B cell (primary cell): Measurements from ENCODE around the gene UGDH. TPM values are rescaled to one million over a fixed set of nuclear protein-coding genes. Genes with fewer than 3 reads are reported as not detected.

Experiments
- ATAC-seq: fragments of 200-7000 bp; cut with Tn5 transposase; one replicate; pipeline ENCODE4 v1.10.0; 2021; ENCODE audit warnings: low read depth, mild to moderate bottlenecking, moderate number of reproducible peaks, moderate library complexity
- CTCF ChIA-PET: fragments of 350-600 bp; sonication (Branson Sonifier 250); formaldehyde crosslinking; loops from one replicate; lab custom pipeline; 2021; ENCODE audit warnings: antibody characterized with exemption, inconsistent platforms; lab: Charles Lee
- POLR2A ChIA-PET: fragments of 350-600 bp; sonication (Branson Sonifier 250); formaldehyde crosslinking; loops from one replicate; lab custom pipeline; 2021; ENCODE audit warnings: antibody characterized with exemption; lab: Charles Lee
- DNase-seq: peaks from one replicate; pipeline ENCODE4 v3.0.0; 2013
- H2AFZ ChIP-seq: 2 replicates; pipeline ENCODE4 v1.6.1; 2012; ENCODE audit warnings: mild to moderate bottlenecking, low read depth, low read length; ENCODE audit not compliant: insufficient read depth, poor library complexity, severe bottlenecking
- H3K27ac ChIP-seq, 2 donors: 1 replicate in 1 of 2; 2 replicates in 1 of 2; pipeline ENCODE4 v1.5.1; 2012 to 2013; ENCODE audit warnings: low read length in 2 of 2, mild to moderate bottlenecking in 2 of 2, moderate library complexity in 1 of 2
- H3K27me3 ChIP-seq, 4 experiments: fragments of 200-600 bp in 1 of 4; sonication (generic) in 1 of 4; replicated peaks in 1 of 4; 1 replicate in 2 of 4; 2 replicates in 2 of 4; pipeline versions ENCODE4 v1.6.1 to v1.7.0; 2013 to 2016; ENCODE audit warnings: low read length in 3 of 4, mild to moderate bottlenecking in 2 of 4, mixed read lengths in 1 of 4, moderate library complexity in 1 of 4; ENCODE audit not compliant: insufficient read depth in 4 of 4, control insufficient read depth in 3 of 4; ENCODE audit errors: control extremely low read depth in 1 of 4
- H3K36me3 ChIP-seq, 2 experiments: replicated peaks in 1 of 2; 1 replicate in 1 of 2; 2 replicates in 1 of 2; pipeline versions ENCODE4 v1.6.1 to v1.7.1; 2013; ENCODE audit warnings: low read length in 1 of 2; ENCODE audit not compliant: insufficient read depth in 2 of 2, control insufficient read depth in 1 of 2; ENCODE audit errors: control extremely low read depth in 1 of 2, extremely low read depth in 1 of 2
- H3K4me1 ChIP-seq, 2 donors: fragments of 200-600 bp in 1 of 2; sonication (generic) in 1 of 2; 1 replicate in 1 of 2; 2 replicates in 1 of 2; pipeline versions ENCODE4 v1.5.1 to v1.6.1; 2013 to 2017; ENCODE audit warnings: low read length in 2 of 2; ENCODE audit not compliant: control insufficient read depth in 2 of 2, insufficient read depth in 2 of 2
- H3K4me2 ChIP-seq: replicated peaks from 2 replicates; pipeline ENCODE3; 2012; ENCODE audit warnings: mild to moderate bottlenecking, low read depth, low read length; ENCODE audit not compliant: poor library complexity, severe bottlenecking
- H3K4me3 ChIP-seq, 5 experiments: fragments of 200-600 bp in 1 of 5; sonication (generic) in 1 of 5; 1 replicate in 3 of 5; 2 replicates in 2 of 5; pipeline versions ENCODE4 v1.5.1 to v1.7.0; 2011 to 2016; ENCODE audit warnings: low read length in 4 of 5, mild to moderate bottlenecking in 4 of 5, low read depth in 2 of 5, control low read depth in 1 of 5, moderate library complexity in 1 of 5; ENCODE audit not compliant: insufficient read depth in 1 of 5; ENCODE audit errors: control extremely low read depth in 1 of 5, extremely low read depth in 1 of 5
- H3K79me2 ChIP-seq: fragments of 200-600 bp; sonication (generic); one replicate; pipeline ENCODE4 v1.6.0; 2016; ENCODE audit warnings: low read length; ENCODE audit not compliant: control insufficient read depth, insufficient read depth
- H3K9ac ChIP-seq: fragments of 200-600 bp; sonication (generic); 2 replicates; pipeline ENCODE4 v1.6.1; 2017; ENCODE audit warnings: mild to moderate bottlenecking, low read length, moderate library complexity
- H3K9me3 ChIP-seq, 3 donors: one replicate each; pipeline versions ENCODE4 v1.6.1 to v1.7.1; 2013; ENCODE audit warnings: low read length in 2 of 3; ENCODE audit not compliant: control insufficient read depth in 2 of 3, insufficient read depth in 1 of 3; ENCODE audit errors: control extremely low read depth in 1 of 3
- H4K20me1 ChIP-seq: 2 replicates; pipeline ENCODE4 v1.6.0; 2012; ENCODE audit warnings: mild to moderate bottlenecking, low read length; ENCODE audit not compliant: insufficient read depth, control insufficient read depth, poor library complexity, severe bottlenecking
- H3K27ac Mint-ChIP-seq: one replicate; pipeline ENCODE4 v1.8.0; 2021; ENCODE audit warnings: mixed read lengths
- H3K27me3 Mint-ChIP-seq: one replicate; pipeline ENCODE4 v1.8.0; 2021; ENCODE audit warnings: mixed read lengths
- H3K4me1 Mint-ChIP-seq: one replicate; pipeline ENCODE4 v1.8.0; 2021; ENCODE audit warnings: mixed read lengths
- H3K4me3 Mint-ChIP-seq: one replicate; pipeline ENCODE4 v1.8.0; 2021; ENCODE audit warnings: mixed read lengths
- H3K9me3 Mint-ChIP-seq: one replicate; pipeline ENCODE4 v1.8.0; 2022; ENCODE audit warnings: mixed read lengths; ENCODE audit not compliant: insufficient read depth
- EZH2 ChIP-seq: IDR thresholded peaks from 2 replicates; pipeline ENCODE4 v1.6.1; 2012; ENCODE audit warnings: borderline replicate concordance, low read depth, mild to moderate bottlenecking, moderate library complexity, low read length; ENCODE audit not compliant: insufficient read depth, poor library complexity, severe bottlenecking
- WGBS: methylation state at CpG from one replicate; pipeline ENCODE4 v1.1.5; 2013; ENCODE audit warnings: missing lambda C conversion rate; ENCODE audit not compliant: insufficient coverage; 5-methylcytosine and 5-hydroxymethylcytosine counted together
- intact Hi-C: fragments of 100-400 bp; cut with micrococcal nuclease; formaldehyde crosslinking; loops from one replicate; pipeline ENCODE4 v1.10.0; 2022
- polyA plus RNA-seq: library from polyadenylated mRNA; depleted of rRNA; stranded (reverse); fragments of >200 nt; gene quantifications from 2 replicates; pipeline ENCODE4 v1.2.3, GENCODE V29; 2012
- total RNA-seq, 2 donors: library from RNA; stranded (reverse); fragments of 120-200 nt in 1 of 2; gene quantifications; 1 replicate in 1 of 2; 2 replicates in 1 of 2; pipeline versions ENCODE4 v1.2.3 to v1.2.4, GENCODE V29; 2013 to 2022
- TF ChIP-seq, protein P1 (sequence below): fragments of 200-600 bp; IDR thresholded peaks from one replicate; pipeline ENCODE4 v1.8.0; 2022; ENCODE audit warnings: antibody characterized with exemption, mild to moderate bottlenecking

Gene UGDH
- total and polyA plus RNA-seq, 2 donors (not counting 1 experiment from before 2014, with no cell fraction given) = 3.5 to 25.4 TPM

DNA sequence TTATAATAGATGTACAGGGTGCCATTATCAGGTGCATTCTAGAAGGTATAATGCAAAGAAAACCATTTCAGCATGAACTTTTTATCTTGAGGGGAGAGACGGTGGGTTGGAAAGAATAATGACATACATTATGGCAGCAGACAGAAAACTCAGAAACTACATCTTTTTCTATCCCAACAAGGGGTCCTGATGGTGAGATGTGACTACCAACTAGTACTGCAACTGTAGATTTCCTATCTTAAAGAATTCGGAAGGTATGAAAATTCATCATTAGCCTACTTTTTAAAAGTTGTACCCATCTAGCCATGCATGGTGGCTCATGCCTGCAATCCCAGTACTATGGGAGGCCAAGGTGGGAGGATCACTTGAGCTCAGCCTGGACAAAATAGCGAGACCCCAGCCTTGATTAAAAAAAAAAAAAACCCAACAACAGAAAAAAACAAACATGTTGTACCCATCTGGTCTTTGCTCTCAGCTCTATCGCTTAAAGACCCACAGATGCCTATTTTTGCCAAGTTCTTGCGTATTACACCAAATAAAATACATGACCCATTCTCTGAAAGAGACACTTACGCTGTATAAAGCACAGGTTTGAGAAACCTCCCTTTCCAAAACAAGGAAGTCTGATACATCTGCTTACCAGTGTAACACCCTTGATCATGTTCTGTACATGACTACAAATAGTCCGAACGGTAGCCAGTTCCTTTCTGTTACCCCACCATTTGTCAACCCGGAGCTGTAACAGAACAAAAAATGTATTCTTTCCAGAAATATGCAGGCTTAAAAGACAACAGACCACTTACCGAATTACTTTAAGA is 70.1 kb downstream of the UGDH start:
- Histone ChIP-seq H4K20me1 (peaks cover 18% of the 10 kb centered on the region), H3K4me3 (peak overlapping the region in 3 of 5 experiments; percentile 97 to 100 (median 100)), H2AFZ (no peak overlapping the region), H3K27ac (peak overlapping the region; percentile 98 to 99), H3K36me3 (peaks cover 23 to 54% of the 10 kb centered on the region in 2 experiments), H3K27me3 (no peaks in the 10 kb centered on the region), H3K4me1 (peaks cover 19 to 27% of the 10 kb centered on the region in 2 donors), H3K9me3 (no peaks in the 10 kb centered on the region), H3K79me2 (peaks cover 31% of the 10 kb centered on the region), H3K9ac (peak overlapping the region; percentile 91), H3K4me2 (peak overlapping the region; percentile 83)
- no peaks in the 10 kb centered on the region for H3K9me3 Mint-ChIP-seq
- ChIA-PET CTCF (interaction anchor here (1.7 to 3.0 kb wide), 4 partner anchors 9 to 12 kb away, joined by 4 to 18 read pairs (median 6); no protein-coding TSS in a partner anchor), POLR2A (interaction anchor here (0.7 to 3.0 kb wide), 4 partner anchors 9 to 521 kb away, joined by 3 to 23 read pairs (median 8); partner anchors contain the start of genes PDS5A and RFC1)
- TF ChIP-seq, protein P1, sequence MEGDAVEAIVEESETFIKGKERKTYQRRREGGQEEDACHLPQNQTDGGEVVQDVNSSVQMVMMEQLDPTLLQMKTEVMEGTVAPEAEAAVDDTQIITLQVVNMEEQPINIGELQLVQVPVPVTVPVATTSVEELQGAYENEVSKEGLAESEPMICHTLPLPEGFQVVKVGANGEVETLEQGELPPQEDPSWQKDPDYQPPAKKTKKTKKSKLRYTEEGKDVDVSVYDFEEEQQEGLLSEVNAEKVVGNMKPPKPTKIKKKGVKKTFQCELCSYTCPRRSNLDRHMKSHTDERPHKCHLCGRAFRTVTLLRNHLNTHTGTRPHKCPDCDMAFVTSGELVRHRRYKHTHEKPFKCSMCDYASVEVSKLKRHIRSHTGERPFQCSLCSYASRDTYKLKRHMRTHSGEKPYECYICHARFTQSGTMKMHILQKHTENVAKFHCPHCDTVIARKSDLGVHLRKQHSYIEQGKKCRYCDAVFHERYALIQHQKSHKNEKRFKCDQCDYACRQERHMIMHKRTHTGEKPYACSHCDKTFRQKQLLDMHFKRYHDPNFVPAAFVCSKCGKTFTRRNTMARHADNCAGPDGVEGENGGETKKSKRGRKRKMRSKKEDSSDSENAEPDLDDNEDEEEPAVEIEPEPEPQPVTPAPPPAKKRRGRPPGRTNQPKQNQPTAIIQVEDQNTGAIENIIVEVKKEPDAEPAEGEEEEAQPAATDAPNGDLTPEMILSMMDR = no peak
- no peak for TF ChIP-seq EZH2
- ATAC-seq (no peak), DNase-seq (no peak)
- intact Hi-C loops = loop anchor here (5.0 to 10.0 kb wide), 4 partner anchors 415 to 1140 kb away; partner anchors contain the start of gene N4BP2
- H3K27me3 Mint-ChIP-seq = no peaks in the 10 kb centered on the region
- H3K27ac Mint-ChIP-seq = peak overlapping the region; percentile 99
- WGBS = 64% methylated on average over 6 of the region's 10 CpGs
- H3K4me3 Mint-ChIP-seq = peak overlapping the region; percentile 97
- H3K4me1 Mint-ChIP-seq = peaks cover 38% of the 10 kb centered on the region
